ENCODE measurements around the gene CREB5. TPM values are rescaled to one million over a fixed set of nuclear protein-coding genes. Genes with fewer than 3 reads are reported as not detected.

Gene CREB5, protein sequence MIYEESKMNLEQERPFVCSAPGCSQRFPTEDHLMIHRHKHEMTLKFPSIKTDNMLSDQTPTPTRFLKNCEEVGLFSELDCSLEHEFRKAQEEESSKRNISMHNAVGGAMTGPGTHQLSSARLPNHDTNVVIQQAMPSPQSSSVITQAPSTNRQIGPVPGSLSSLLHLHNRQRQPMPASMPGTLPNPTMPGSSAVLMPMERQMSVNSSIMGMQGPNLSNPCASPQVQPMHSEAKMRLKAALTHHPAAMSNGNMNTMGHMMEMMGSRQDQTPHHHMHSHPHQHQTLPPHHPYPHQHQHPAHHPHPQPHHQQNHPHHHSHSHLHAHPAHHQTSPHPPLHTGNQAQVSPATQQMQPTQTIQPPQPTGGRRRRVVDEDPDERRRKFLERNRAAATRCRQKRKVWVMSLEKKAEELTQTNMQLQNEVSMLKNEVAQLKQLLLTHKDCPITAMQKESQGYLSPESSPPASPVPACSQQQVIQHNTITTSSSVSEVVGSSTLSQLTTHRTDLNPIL
- 1.0 TPM for polyA plus RNA-seq (2013, experiment 1 of 2)
- 1.9 TPM for polyA plus RNA-seq (2013, experiment 2 of 2)

DNA sequence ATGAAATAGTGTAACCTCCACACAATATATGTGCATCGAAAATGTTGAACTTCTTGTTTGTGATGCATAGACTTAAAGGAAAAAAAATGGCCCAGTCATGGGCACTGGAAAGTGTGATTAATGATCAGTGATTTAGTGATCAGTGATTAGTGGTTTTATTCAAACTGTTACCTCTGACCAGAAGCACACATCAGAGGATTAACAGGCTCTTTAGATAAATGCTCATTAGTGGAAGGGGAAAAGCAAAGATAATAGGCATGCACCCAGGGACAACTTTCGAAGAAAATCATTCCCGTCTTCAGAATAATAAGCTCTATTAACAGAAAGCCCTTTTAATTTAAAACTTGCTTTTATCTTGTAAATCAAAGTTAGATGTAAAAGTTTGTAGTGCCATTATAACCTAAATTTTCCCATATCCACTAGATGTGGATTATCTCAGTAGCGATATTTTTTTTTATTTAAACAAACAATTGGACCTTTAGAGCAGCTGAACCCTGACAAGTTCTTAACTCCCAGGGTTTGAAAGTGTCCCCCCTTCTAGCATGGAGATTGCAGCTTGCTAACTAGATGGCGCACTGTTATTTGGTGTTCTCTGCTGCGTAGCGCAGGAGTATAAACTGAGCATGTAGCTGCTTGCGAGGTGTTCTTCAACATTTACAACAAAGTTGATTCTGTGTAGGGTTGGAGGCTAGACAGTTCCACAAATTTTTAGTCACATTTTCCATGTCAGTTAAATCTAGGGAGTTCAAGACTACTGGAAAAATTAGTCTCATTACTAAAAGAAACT, at the start of gene CREB5:
TSS of gene CREB5 (plus strand) at position 643 of the 787 bp plus-strand sequence. CDS start 397 bp downstream, outside the sequence.
- Histone ChIP-seq H3K36me3 (ENCODE audit: insufficient read depth, low read length) (no peaks in the 10 kb centered on the region), H3K4me3 (ENCODE audit: low read length) (no peak within 1 kb of the TSS), H3K9ac (ENCODE audit: low read depth, low read length) (no peak within 1 kb of the TSS), H3K9me3 (ENCODE audit: insufficient read depth, low read depth, low read length) (no peaks in the 10 kb centered on the region), H3K27me3 (ENCODE audit: insufficient read depth, low read length) (peaks cover 67% of the 10 kb centered on the region), H3K4me1 (ENCODE audit: insufficient read depth, low read length) (peaks cover 12% of the 10 kb centered on the region), H3K27ac (ENCODE audit: low read depth, low read length) (no peak within 1 kb of the TSS)
- 64% methylated on average over 6 of the region's 8 CpGs for WGBS

DNA sequence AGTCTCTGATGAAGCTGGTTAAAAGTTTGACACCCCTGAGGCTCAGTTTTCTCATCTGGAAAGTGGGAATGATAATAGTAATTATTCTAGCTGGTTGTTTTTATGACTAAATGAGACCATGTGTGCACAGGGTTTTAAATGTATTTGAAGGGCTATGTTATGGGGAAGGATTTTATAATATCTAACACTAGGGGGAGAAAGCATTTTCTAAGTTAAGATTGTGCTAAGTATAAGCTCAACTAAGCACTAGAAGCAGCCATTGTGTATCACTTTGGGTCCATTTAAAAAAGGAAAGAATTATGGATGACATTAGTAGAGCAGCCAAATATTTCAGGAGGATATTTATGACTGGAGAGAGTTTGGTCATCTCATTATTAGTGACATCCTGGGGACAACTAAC, 49.5 kb upstream of the CREB5 start:
- H3K27ac ChIP-seq (ENCODE audit: low read depth, low read length) = no peak overlapping the region
- no peak overlapping the region for H3K9ac ChIP-seq (ENCODE audit: low read depth, low read length)
- no peaks in the 10 kb centered on the region for H3K36me3 ChIP-seq (ENCODE audit: insufficient read depth, low read length)
- peaks cover 25% of the 10 kb centered on the region for H3K4me1 ChIP-seq (ENCODE audit: insufficient read depth, low read length)
- no peaks in the 10 kb centered on the region for H3K27me3 ChIP-seq (ENCODE audit: insufficient read depth, low read length)
- no peak overlapping the region for H3K4me3 ChIP-seq (ENCODE audit: low read length)
- H3K9me3 ChIP-seq (ENCODE audit: insufficient read depth, low read depth, low read length) = peaks cover 8% of the 10 kb centered on the region; the same call in 1 of the 2 replicates

DNA sequence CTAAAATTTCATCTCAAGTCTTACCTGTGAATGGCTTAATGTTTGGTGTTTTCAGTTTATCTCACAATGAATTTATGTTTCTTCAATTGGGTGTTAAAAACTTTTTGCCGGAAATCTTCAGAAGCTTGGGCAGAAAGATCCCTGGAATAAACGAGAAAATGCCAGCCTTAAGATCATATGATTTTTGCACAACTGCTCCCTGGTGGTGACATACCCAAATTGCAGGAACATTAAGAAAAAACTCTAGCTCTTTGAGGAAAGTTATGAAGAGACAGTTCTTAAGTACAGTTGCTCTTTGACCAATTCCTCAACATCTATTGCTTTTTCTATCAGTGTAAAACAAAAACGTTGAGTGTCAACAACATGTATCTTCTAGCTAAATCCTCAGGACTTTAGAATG, 48.2 kb upstream of the CREB5 start:
- H3K4me3 ChIP-seq (ENCODE audit: low read length) = no peak overlapping the region
- WGBS = 71% methylated on average over 3 of the region's 3 CpGs
- peaks cover 8% of the 10 kb centered on the region; the same call in 1 of the 2 replicates for H3K9me3 ChIP-seq (ENCODE audit: insufficient read depth, low read depth, low read length)
- no peaks in the 10 kb centered on the region for H3K27me3 ChIP-seq (ENCODE audit: insufficient read depth, low read length)
- H3K36me3 ChIP-seq (ENCODE audit: insufficient read depth, low read length) = no peaks in the 10 kb centered on the region
- H3K27ac ChIP-seq (ENCODE audit: low read depth, low read length) = no peak overlapping the region
- no peak overlapping the region for H3K9ac ChIP-seq (ENCODE audit: low read depth, low read length)
- peaks cover 14% of the 10 kb centered on the region for H3K4me1 ChIP-seq (ENCODE audit: insufficient read depth, low read length)

DNA sequence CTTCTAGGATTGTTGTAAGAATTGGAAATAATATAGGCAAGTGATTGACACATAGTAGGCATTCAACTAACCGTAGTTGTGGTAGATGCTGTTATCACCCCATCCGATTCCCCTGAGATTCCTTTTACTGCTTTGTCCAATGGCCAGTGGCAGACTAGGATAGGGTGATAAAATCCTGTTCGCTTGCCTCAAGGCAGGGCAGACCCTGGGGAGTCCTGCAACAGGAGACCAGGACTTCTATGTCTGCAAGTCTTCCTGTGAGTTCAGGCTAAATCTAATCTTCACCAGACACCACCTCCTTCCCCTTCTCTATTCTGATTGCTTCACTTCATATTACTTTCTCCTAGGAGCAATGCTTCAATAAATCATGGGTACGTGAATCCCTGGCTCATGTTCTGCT, 42.8 kb upstream of the CREB5 start:
- Histone ChIP-seq H3K9ac (ENCODE audit: low read depth, low read length) (no peak overlapping the region), H3K27me3 (ENCODE audit: insufficient read depth, low read length) (no peaks in the 10 kb centered on the region)
- WGBS = 69% methylated on average over 4 of the region's 4 CpGs

DNA sequence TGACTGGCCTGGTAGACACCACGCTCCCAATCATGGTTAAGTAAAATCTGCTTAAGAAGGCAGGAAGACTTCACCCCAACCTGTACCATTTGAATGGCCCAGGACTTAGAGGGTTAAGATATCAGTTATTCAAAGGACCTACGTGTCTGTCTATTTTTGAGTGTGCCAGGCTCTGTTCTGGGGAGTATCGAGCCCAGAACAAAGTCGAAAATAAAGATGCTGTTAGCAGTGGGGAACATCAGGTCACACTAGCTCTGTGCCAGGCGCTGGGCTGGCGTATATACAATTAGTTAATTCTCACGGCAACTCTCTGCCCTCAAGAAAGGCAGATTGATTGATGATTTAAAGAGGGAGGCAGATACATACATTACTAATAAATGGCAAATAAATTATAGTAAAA, 40.5 kb upstream of the CREB5 start:
- H3K27me3 ChIP-seq (ENCODE audit: insufficient read depth, low read length) = no peaks in the 10 kb centered on the region
- WGBS = 76% methylated on average over 7 of the region's 7 CpGs
- H3K4me1 ChIP-seq (ENCODE audit: insufficient read depth, low read length) = no peaks in the 10 kb centered on the region
- H3K9me3 ChIP-seq (ENCODE audit: insufficient read depth, low read depth, low read length) = no peaks in the 10 kb centered on the region
- no peaks in the 10 kb centered on the region for H3K36me3 ChIP-seq (ENCODE audit: insufficient read depth, low read length)
- H3K9ac ChIP-seq (ENCODE audit: low read depth, low read length) = no peak overlapping the region
- no peak overlapping the region for H3K4me3 ChIP-seq (ENCODE audit: low read length)
- no peak overlapping the region for H3K27ac ChIP-seq (ENCODE audit: low read depth, low read length)

More for the DNA sequence above, 42.8 kb upstream of the CREB5 start:
- no peak overlapping the region for H3K27ac ChIP-seq (ENCODE audit: low read depth, low read length)
- H3K36me3 ChIP-seq (ENCODE audit: insufficient read depth, low read length) = no peaks in the 10 kb centered on the region
- no peaks in the 10 kb centered on the region for H3K4me1 ChIP-seq (ENCODE audit: insufficient read depth, low read length)
- no peak overlapping the region for H3K4me3 ChIP-seq (ENCODE audit: low read length)
- H3K9me3 ChIP-seq (ENCODE audit: insufficient read depth, low read depth, low read length) = peaks cover 2% of the 10 kb centered on the region; the same call in 1 of the 2 replicates

DNA sequence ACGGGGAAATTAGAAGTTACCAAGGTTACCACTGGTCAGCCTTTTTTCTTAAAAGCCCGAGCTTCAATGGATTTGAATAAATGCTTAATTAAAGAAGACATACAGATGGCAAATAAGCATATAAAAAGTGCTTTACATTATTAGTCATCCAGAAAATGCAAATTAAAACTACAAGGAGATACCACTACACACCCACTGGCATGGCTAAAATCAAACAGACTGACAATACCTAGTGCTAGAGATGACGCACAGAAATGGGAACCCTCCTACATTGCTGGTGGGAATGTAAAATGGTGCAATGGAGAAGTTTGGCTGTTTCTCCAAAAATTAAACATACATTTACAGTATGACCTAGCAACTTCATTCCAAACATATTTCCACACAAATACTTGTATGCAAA, 38.3 kb upstream of the CREB5 start:
- Histone ChIP-seq H3K27me3 (ENCODE audit: insufficient read depth, low read length) (no peaks in the 10 kb centered on the region), H3K36me3 (ENCODE audit: insufficient read depth, low read length) (no peaks in the 10 kb centered on the region), H3K9me3 (ENCODE audit: insufficient read depth, low read depth, low read length) (no peaks in the 10 kb centered on the region), H3K9ac (ENCODE audit: low read depth, low read length) (no peak overlapping the region), H3K27ac (ENCODE audit: low read depth, low read length) (no peak overlapping the region), H3K4me3 (ENCODE audit: low read length) (no peak overlapping the region), H3K4me1 (ENCODE audit: insufficient read depth, low read length) (no peaks in the 10 kb centered on the region)
- WGBS = 92% methylated on average over 2 of the region's 3 CpGs

DNA sequence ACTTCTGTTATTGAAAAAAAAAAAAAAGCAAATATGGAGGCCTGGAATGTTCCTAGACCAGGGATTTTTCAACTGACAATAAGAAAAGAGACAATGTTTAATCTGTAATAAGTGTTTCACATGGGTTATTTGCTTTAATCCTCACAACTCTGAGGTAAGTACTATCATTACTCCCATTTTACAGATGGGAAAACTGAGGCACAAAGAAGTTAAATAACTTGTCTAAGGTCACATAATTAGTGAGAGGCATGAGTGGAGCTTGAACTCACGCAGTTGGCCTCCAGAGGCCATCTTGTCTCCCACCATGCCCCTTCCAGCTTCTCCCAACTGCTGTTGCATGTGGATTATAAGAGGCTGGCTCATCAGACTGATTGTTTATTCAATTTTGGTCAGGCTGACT, 36.6 kb upstream of the CREB5 start:
- H3K9ac ChIP-seq (ENCODE audit: low read depth, low read length) = no peak overlapping the region
- H3K27ac ChIP-seq (ENCODE audit: low read depth, low read length) = no peak overlapping the region
- no peaks in the 10 kb centered on the region for H3K27me3 ChIP-seq (ENCODE audit: insufficient read depth, low read length)
- 100% methylated on average over 1 of the region's 1 CpG for WGBS
- no peaks in the 10 kb centered on the region for H3K9me3 ChIP-seq (ENCODE audit: insufficient read depth, low read depth, low read length)
- H3K4me3 ChIP-seq (ENCODE audit: low read length) = no peak overlapping the region
- H3K4me1 ChIP-seq (ENCODE audit: insufficient read depth, low read length) = no peaks in the 10 kb centered on the region
- H3K36me3 ChIP-seq (ENCODE audit: insufficient read depth, low read length) = no peaks in the 10 kb centered on the region

DNA sequence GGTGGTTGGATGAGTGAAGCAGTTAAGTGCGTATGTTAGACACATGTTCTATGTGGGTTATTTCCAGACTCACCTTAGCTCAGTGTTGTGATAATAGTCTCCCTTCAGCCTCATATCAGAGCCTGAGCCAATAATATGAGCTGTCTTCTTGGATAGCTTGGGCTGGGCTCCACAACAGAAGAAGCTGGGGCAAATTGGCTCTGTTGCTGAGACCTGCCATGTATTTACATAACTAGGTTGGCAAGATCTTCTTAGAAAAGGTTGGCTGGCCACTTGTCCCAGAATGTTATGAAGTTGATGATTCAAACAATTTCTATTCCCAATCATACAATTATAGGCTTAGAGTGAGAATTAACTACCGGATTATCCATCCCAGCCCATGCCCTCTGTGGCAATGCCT, 35.7 kb upstream of the CREB5 start:
- Histone ChIP-seq H3K27me3 (ENCODE audit: insufficient read depth, low read length) (no peaks in the 10 kb centered on the region), H3K36me3 (ENCODE audit: insufficient read depth, low read length) (no peaks in the 10 kb centered on the region), H3K27ac (ENCODE audit: low read depth, low read length) (no peak overlapping the region), H3K4me3 (ENCODE audit: low read length) (no peak overlapping the region), H3K4me1 (ENCODE audit: insufficient read depth, low read length) (no peaks in the 10 kb centered on the region), H3K9me3 (ENCODE audit: insufficient read depth, low read depth, low read length) (no peaks in the 10 kb centered on the region), H3K9ac (ENCODE audit: low read depth, low read length) (no peak overlapping the region)
- WGBS = 93% methylated on average over 2 of the region's 2 CpGs

DNA sequence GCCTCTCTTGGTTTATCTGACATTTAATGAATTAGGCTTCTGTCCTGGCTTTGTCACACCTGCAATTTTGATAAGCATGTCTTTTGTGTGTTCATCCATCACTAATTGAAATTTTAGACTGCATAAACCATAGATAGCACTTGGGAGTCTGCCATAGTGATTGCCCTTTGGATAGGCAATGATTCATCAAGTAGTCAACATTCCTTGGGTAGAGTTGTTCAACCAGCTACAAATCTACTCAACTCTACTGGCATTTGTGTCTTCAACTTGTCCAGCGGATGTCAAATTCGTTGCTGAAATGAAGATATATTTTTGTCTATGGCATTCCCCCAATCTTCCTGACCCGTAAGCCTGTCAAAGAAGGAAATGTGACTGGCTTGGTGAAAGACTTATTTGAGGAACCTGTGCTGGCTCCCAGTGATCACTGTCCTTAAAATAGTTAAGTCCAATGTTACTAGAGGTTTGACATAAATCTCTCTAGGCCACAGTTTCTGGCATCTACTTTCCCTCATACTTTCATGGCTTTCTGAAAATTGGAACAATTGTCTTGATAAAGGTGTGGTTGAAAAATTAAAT, 33.7 kb upstream of the CREB5 start:
- Histone ChIP-seq H3K27me3 (ENCODE audit: insufficient read depth, low read length) (no peaks in the 10 kb centered on the region), H3K9me3 (ENCODE audit: insufficient read depth, low read depth, low read length) (no peaks in the 10 kb centered on the region), H3K4me3 (ENCODE audit: low read length) (no peak overlapping the region), H3K36me3 (ENCODE audit: insufficient read depth, low read length) (no peaks in the 10 kb centered on the region), H3K9ac (ENCODE audit: low read depth, low read length) (no peak overlapping the region), H3K4me1 (ENCODE audit: insufficient read depth, low read length) (no peaks in the 10 kb centered on the region), H3K27ac (ENCODE audit: low read depth, low read length) (no peak overlapping the region)
- 100% methylated on average over 3 of the region's 3 CpGs for WGBS

DNA sequence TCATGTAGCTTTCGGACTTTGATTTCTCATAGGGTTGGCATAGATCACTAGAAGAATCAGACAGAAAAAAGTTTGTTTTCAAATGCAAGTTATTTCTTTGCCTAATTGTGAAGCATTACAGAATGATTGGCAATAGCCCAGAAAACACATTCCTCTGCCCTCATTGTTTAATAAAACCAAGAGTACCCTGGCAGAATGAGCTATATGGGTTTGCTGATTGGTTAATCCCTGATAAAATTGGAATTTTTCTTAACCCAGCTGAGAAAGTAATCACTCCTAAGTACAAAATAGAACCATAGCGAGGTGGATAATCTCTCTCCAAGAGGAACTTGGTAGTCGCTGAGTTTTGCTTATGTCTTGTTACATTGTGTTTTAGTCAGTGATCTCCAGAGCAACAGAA, 30.9 kb upstream of the CREB5 start:
- no peaks in the 10 kb centered on the region for H3K9me3 ChIP-seq (ENCODE audit: insufficient read depth, low read depth, low read length)
- no peaks in the 10 kb centered on the region for H3K36me3 ChIP-seq (ENCODE audit: insufficient read depth, low read length)
- no peaks in the 10 kb centered on the region for H3K27me3 ChIP-seq (ENCODE audit: insufficient read depth, low read length)
- H3K4me3 ChIP-seq (ENCODE audit: low read length) = no peak overlapping the region
- H3K27ac ChIP-seq (ENCODE audit: low read depth, low read length) = no peak overlapping the region
- no peak overlapping the region for H3K9ac ChIP-seq (ENCODE audit: low read depth, low read length)
- 92% methylated on average over 3 of the region's 3 CpGs for WGBS
- H3K4me1 ChIP-seq (ENCODE audit: insufficient read depth, low read length) = no peaks in the 10 kb centered on the region

DNA sequence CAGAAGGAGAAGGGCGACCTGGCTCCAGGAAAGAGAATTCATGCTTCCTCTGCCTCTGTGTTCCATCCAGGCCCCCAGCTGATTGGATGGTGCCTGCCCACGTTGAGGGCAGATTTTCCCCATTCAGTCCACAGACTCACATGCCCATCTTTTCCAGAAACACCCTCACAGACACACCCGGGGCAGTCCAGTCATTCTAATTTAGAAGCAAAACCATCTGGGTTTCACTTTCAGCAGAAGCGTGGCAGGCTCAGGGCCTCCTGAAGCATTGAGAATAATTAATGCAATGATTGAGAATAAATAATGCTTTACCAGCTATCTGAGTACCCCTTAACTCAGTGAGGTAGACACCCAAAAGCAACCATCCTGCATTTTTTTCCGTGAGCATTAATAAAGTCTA, 30.2 kb upstream of the CREB5 start:
- H3K27me3 ChIP-seq (ENCODE audit: insufficient read depth, low read length) = no peaks in the 10 kb centered on the region
- no peak overlapping the region for H3K9ac ChIP-seq (ENCODE audit: low read depth, low read length)
- no peaks in the 10 kb centered on the region for H3K36me3 ChIP-seq (ENCODE audit: insufficient read depth, low read length)
- H3K9me3 ChIP-seq (ENCODE audit: insufficient read depth, low read depth, low read length) = no peaks in the 10 kb centered on the region
- H3K27ac ChIP-seq (ENCODE audit: low read depth, low read length) = no peak overlapping the region
- no peak overlapping the region for H3K4me3 ChIP-seq (ENCODE audit: low read length)
- WGBS = 92% methylated on average over 5 of the region's 5 CpGs
- no peaks in the 10 kb centered on the region for H3K4me1 ChIP-seq (ENCODE audit: insufficient read depth, low read length)
